GM19099 (cell line): ENCODE measurements around the gene MESP2.

ENCODE experiments used
- POLR2A ChIP-seq: IDR thresholded peaks from 3 replicates; pipeline ENCODE4 v1.6.1; 2011; ENCODE audit warnings: low read depth; ENCODE audit not compliant: insufficient read length; ENCODE audit errors: extremely low read depth

Gene MESP2

DNA sequence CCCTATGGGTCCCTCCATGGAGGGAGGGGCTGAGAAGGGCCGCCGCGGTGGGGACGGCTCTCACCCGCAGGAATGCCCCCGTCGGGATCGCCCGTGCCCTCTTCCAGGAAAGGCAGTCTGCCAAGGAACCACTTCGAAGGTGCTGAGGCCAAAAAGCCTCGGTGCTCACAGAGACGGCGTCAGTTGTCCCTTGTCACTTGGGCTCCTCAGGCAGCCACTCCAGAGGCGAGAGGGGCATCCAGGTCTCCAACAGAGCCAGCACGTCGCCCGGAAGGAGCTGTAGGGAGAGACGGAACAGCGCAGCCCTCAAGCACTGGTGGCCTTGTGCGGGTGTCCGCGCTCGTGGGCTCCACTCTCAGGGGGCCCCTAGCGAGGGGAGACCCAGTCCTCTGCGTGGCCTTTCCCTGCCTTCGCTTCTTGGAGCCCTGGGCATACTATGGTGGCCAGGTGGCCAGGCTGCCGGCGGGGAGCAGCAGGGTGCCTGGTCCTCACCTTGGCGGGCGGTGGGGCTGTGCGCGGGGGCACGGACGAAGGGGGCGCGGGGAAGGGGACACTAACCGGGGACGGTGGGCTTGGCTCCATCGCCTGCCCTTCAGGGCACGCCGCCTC is 26.1 kb upstream of the MESP2 start:
- no peak for TF ChIP-seq POLR2A

DNA sequence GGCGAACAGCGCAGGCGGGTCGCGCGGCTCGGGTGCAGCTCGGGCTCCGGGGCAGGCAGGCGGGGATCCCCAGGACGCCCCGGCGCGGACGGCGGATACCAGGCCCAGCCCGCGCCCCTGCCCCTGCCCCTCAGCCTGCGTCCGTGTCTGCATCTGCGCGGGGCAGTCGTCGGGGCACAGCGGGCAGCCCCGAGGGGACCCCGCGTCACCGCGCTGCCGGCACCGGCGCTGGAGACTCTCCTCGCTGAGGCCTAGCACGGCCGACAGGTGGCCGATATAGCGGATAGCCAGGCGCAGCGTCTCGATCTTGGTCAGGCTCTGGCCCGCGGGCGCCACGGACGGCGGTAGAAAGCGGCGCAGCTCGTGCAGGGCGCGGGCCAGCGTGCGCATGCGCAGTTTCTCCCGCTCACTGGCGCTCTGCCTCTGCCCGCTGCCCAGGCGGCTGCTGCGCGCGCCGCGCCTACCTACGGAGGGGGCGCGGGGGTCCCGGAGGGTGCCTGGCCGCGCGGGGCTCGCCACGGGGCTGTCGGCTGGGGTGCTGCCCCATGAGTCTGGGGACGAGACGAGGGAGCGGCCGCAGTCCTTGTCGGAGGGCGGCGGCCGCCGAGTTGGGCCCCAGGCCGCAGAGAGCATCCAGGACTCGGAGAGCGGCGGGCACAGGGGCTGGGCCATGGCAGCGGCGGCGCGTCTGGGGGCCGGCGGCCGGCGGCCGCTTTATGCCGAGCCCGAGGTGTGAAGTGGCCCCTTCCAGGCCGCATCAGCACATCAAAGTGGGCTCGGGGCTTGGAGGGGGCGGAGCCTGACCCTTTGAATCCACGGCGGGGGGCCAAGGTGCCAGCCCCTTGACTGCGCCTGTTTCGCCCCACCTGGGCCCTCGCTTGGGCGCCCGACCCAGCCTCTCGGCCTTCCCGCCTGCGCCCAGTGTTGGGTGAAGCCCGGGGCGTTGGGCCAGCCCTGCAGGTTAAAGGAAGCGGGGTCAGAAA is 25.3 kb upstream of the MESP2 start, which contains the start of gene MESP1:
Gene MESP1 (minus strand): TSS at position 690 of the 983 bp plus-strand sequence. CDS start 18 bp downstream, at position 672.
- TF ChIP-seq POLR2A: peak; percentile 65

DNA sequence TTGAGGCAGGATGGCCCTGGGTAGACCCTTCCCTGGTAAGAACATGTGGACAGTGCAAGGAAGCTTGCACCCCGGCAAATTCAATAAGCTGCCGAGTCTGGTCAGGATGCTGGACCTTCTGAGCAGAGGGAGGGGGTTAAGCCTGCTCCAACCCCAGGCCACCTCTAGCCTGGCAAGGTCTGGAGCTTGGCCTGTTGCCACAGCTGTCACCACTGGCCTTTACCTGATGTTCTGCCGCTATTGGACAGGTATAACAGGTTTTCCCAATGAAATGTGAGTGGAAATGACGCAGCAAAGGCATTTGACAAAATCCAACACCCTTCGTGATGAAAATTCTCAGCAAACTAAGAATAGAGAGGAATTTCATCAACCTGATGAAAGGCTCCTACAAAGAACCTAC is 24.4 kb upstream of the MESP2 start:
- no peak for TF ChIP-seq POLR2A

DNA sequence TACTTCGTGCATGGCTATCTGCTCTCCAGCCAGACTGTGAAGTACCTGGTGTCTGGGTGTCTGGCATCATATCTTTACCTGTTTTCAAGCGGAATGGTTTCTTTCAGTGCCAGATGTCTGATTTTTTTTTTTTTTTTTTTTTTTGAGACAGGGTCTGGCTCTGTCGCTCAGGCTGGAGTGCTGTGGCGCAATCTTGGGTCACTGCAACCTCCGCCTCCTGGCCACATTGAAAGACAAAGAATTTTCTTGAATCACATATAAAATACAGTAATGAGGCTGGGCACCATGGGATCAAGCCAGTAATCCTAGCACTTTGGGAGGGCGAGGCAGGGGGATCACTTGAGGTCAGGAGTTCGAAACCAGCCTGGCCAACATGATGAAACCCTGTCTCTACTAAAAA is 22.3 kb upstream of the MESP2 start:
- no peak for TF ChIP-seq POLR2A

DNA sequence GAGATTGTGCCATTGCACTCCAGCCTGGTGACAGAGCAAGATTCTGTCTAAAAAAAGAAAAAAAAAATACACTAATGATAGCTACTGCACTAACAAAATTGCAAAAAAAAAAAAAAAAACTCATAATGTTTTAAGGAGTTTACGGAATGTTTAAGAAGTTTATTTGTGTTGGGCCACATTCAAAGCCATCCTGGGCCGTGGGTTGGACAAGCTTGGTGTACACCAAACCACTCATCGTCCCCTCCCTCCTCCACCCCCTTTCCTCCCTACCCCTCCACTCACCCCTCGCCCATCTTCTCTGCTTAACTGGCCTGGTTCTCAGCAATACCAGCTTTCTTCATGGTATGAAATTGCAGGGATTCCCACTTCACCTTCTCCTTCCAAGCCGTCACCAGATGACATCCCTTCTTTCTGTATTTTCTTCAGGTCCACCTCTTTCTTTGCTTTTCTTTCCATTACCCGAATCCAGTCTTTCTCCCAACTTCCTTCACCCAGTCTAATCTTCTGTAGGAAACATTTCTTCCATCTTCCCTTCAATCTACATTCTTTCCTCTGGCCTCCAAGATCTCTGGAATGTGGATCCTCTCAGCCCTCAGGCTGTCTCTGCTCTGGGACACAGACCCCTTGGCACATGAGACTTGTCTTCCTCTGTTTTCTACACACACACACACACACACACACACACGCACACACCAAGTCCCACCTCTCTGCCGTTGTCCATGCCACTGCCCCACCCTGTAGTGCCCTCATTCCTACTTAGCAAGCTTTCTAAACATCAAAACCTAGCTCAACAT is 21.6 kb upstream of the MESP2 start:
- TF ChIP-seq POLR2A: no peak

DNA sequence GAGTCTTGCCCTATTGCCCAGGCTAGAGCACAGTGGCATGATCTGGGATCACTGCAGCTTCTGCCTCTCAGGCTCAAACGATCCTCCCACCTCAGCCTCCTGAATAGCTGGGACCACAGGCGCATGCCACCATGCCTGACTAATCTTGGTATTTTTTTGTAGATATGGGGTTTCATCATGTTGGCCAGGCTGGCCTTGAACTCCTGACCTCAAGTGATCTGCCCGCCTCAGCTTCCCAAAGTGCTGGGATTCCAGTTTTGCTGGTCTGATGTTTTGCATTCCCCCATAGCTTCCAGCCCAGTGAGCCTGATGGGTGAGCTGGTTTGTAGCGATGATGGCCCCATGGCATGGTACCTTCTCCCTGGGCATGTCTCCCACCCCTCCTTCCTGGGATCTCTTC is 20.4 kb upstream of the MESP2 start:
- no peak for TF ChIP-seq POLR2A

DNA sequence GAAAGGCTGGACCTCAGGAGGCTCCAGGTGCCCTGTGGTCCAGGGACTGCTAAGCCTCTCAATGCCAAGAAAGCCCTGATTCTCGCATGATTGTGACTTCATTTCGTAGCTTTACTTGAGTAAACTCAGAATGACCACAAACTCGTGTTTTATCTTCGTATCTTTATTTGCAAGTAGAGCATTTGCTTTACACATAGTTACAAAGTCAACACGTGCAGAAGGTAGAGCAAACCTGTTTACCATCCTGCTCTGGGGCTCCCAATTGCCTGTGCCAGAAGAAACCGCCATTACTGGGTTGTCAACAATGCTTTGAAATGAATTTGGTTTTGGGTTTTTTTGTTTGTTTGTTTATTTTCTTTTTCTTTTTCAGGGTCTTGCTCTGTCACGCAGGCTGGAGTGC is 19.2 kb upstream of the MESP2 start:
- no peak for TF ChIP-seq POLR2A

DNA sequence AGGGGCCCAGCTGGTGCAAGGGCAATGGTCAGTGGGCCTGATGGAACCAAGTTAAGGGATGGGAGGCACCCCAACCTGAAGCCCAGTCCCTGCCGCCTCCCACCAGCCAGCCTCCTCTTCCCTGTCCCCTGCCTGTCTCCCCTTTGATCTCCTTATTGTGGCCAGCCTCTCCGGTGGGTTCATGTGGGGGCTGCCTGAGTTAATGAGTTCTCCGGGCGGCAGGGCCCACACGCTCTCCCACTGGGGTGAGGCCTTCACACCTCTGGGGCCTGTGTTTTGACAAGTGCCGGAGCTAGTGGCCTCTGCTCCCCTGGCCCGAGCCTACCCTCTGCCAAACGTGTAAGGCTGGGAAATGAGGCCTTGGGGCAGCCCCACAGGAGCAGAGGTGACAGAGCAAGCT is 17.8 kb upstream of the MESP2 start:
- no peak for TF ChIP-seq POLR2A

DNA sequence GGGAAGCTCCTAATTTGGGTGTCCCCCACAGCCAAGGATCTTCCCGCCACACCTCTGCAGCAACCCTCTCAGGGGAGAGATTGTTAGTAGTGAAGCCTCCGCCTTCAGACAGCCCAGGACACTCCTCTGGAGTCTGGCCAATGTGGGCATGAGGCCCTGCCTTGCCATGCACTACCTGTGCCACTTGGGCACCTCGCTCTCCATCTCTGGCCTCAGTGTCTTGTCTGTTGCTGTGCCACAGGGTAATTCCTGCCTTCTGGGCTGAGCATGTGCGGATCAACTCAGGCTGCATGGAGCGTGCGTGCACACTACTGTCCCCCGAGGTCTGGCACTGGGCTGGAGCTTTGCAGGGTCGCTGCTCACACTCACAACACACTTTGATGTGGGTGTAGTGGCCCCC is 17.2 kb upstream of the MESP2 start:
- TF ChIP-seq POLR2A: no peak

DNA sequence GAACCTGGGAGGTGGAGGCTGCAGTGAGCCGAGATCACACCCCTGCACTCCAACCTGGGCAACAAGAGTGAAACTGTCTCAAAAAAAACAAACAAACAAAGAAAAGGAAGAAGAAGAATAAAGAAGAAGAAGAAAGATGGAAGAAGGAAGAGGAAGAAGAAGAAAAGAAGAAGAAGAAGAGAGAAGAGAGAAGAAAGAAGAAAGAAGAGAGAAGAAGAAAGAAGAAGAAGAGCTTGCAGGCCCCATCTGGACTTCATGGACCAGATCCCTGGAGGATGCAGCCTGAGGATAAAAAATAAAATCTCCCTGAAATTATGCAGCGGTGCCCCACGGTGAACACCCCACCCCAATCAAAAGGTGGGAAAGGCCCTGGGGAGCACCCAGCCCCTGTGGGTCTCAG is 16.3 kb upstream of the MESP2 start:
- no peak for TF ChIP-seq POLR2A

DNA sequence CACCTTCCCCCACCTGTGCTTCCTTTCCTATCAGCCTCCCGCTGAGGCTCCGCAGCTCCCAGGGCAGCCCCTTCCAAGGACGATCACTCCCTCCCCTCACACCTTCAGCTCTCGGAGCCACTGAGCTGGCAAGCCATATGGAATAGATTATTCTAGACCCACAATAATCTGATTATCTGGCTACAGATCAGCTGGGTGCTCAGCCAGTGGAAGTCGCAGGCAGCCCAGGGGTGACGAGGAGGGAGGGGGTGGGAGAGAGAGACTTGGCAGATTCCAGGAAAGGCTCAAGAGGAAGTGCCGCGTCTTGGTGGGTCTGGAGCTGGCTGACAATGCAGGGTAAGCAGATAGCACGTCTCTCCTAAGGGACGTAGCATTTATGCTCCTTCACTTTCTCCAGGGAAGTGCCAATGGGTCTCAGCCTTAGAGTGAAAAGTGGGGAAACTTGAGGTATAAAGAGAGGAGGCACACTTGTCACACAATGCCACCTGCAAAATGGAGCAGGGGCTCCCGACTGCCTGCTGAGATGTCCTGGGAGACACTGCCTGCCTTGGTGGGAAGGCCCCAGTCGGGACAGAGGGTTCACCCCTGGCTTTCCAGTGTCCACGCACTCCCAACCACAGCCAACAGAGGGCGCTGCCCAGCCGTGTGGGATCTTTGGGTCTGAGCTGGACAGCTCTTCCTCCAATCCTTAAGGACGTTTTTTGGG is 15.7 kb upstream of the MESP2 start:
- no peak for TF ChIP-seq POLR2A

DNA sequence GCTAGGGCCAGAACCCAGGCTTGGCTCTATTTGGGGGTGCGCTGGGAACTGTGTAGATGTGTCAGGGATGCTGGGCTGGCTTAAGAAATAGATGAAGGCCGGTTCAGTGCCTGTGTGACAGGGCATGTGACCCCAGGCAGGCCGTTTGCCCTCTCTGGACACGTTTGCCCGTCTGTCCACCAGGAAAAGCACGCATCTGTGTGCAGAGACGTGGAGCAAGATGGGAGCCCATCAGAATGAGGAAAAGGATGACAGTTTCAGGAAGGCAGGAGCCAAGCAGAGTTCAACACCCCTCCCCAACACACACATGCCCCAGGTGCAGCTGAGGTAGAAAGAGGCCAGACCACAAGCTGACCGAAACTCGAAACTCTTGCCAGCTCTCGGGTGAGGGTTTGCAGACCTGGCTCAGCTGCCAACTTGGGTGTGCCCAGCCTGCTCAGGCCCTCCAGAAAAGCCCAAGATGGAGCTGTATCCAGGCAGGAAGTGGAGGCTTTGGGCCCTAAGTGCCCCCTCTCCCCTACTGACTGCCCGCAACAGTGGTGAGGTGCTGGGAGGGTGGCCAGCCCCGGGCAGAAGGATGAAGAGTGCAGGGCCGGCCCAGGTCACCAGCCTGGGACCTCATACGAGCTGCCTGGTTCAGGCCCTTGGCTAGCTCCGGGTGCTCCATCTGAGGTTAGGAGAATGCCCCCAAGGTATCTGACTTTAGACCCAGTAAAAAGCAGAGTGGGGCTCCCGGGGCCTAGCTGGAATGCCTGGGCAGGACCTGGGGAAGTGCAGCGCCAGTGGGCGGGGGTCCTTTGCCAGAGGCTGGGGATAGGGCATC is 14.9 kb upstream of the MESP2 start:
- no peak for TF ChIP-seq POLR2A

DNA sequence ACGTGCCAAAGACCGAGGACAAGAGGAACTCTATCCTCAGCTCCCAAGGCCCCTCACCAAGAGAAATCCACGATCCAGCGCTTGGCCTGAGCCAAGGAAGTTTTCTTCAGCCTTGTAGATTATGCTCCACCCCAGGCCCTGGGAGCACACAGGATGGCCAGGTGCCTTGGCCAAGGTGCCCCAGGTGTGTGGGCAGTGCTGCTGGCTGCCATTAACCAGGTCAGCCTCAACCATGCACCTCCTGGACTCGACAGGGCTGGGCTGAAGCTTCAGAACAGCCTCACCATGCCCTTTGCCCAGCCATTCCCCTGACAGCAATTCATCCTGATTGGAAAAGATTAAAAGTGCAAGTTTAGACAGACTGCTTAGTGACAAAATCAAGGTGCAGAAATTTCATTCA is 14.2 kb upstream of the MESP2 start:
- no peak for TF ChIP-seq POLR2A

DNA sequence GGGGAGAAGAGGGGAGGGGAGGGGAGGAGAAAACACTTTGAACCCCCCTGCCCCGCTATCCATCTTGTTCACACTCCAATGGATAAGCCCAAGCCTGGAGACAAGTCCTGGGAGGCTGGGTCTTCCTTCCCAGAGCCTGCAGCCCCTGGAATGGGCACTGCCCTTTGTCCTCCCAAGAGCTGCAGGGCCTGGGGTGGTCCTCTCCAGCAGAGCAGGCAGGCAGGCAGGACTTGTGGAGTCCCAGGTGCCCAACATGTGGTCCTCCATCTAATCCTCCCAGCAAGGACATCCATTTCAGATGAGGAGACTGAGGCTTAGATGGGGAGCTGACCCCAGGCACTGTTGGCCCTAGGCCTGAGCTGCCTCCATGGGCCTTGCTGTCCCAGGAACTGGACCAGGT is 10.4 kb upstream of the MESP2 start:
- TF ChIP-seq POLR2A: no peak
